GM23248 (cell line): ENCODE results near the gene BUD31. TPM values are rescaled to one million over a fixed set of nuclear protein-coding genes. Genes with fewer than 3 reads are reported as not detected.

ENCODE experiments used
- DNase-seq: peaks from one replicate; pipeline ENCODE4 v3.0.0-alpha.2; 2015
- H2AFZ ChIP-seq: fragments of 200-600 bp; sonication (generic); 2 replicates; pipeline ENCODE4 v1.6.1; 2016; ENCODE audit warnings: antibody characterized with exemption
- H3F3A ChIP-seq: fragments of 200-600 bp; sonication (generic); 2 replicates; pipeline ENCODE4 v1.6.1; 2016; ENCODE audit warnings: mild to moderate bottlenecking, antibody characterized with exemption, mixed run types; ENCODE audit not compliant: insufficient read depth
- H3K27ac ChIP-seq: fragments of 200-600 bp; sonication (generic); 2 replicates; pipeline ENCODE4 v1.5.1; 2016; ENCODE audit warnings: mild to moderate bottlenecking
- H3K27me3 ChIP-seq: fragments of 200-600 bp; sonication (generic); replicated peaks from 2 replicates; pipeline ENCODE4 v1.6.1; 2016; ENCODE audit warnings: mild to moderate bottlenecking; ENCODE audit not compliant: insufficient read depth
- H3K36me3 ChIP-seq: fragments of 200-600 bp; sonication (generic); 2 replicates; pipeline ENCODE4 v1.6.1; 2016; ENCODE audit warnings: low read depth, mild to moderate bottlenecking
- H3K4me1 ChIP-seq: fragments of 200-600 bp; sonication (generic); 2 replicates; pipeline ENCODE4 v1.6.1; 2016; ENCODE audit warnings: mild to moderate bottlenecking; ENCODE audit not compliant: insufficient read depth
- H3K4me2 ChIP-seq: fragments of 200-600 bp; sonication (generic); one replicate; pipeline ENCODE4 v1.6.1; 2016; ENCODE audit warnings: mild to moderate bottlenecking; ENCODE audit not compliant: unreplicated experiment
- H3K4me3 ChIP-seq: fragments of 200-600 bp; sonication (generic); 2 replicates; pipeline ENCODE4 v1.5.1; 2016; ENCODE audit warnings: mild to moderate bottlenecking
- H3K79me2 ChIP-seq: fragments of 200-600 bp; sonication (generic); 2 replicates; pipeline ENCODE4 v1.6.1; 2016; ENCODE audit warnings: mild to moderate bottlenecking; ENCODE audit not compliant: insufficient read depth
- H3K9ac ChIP-seq: fragments of 200-600 bp; sonication (generic); 2 replicates; pipeline ENCODE4 v1.6.1; 2016; ENCODE audit warnings: mild to moderate bottlenecking
- H3K9me2 ChIP-seq: fragments of 200-600 bp; sonication (generic); 2 replicates; pipeline ENCODE4 v1.6.1; 2016; ENCODE audit warnings: mixed run types, mild to moderate bottlenecking, moderate library complexity; ENCODE audit not compliant: insufficient read depth
- H3K9me3 ChIP-seq: fragments of 200-600 bp; sonication (generic); one replicate; pipeline ENCODE4 v1.6.1; 2017; ENCODE audit warnings: low read depth
- H4K20me1 ChIP-seq: fragments of 200-600 bp; sonication (generic); 2 replicates; pipeline ENCODE4 v1.6.0; 2016; ENCODE audit not compliant: insufficient read depth
- EZH2 ChIP-seq: fragments of 200-600 bp; sonication (generic); IDR thresholded peaks from 2 replicates; pipeline ENCODE4 v1.6.1; 2018; ENCODE audit warnings: antibody characterized with exemption, mild to moderate bottlenecking; ENCODE audit not compliant: insufficient read depth, poor library complexity, severe bottlenecking
- EZH2phosphoT487 ChIP-seq: fragments of 200-600 bp; sonication (generic); IDR thresholded peaks from 2 replicates; pipeline ENCODE4 v1.6.1; 2018; ENCODE audit warnings: antibody characterized with exemption, moderate library complexity, mild to moderate bottlenecking, low read depth; ENCODE audit not compliant: insufficient read depth
- WGBS, 2 experiments: methylation state at CpG; one replicate each; pipeline ENCODE4 v1.1.6; 2015 to 2017; ENCODE audit warnings: low lambda C conversion rate in 2 of 2, low coverage in 1 of 2; ENCODE audit errors: missing lambda C conversion rate in 2 of 2; 5-methylcytosine and 5-hydroxymethylcytosine counted together
- in situ Hi-C: fragments of 300-500 bp; cut with MboI; formaldehyde crosslinking; loops from 2 replicates; pipeline ENCODE4 v1.15.0; 2020
- polyA plus RNA-seq: library from polyadenylated mRNA; unstranded; fragments of >200 nt; fragmentation: Nextera tagmentation; extraction: Ambion mirVana; gene quantifications from 2 replicates; pipeline ENCODE4 v1.2.1, GENCODE V29; 2016
- total RNA-seq: library from RNA; depleted of rRNA; stranded (reverse); fragments of >200 nt; shearing (Covaris generic); gene quantifications from 2 replicates; pipeline ENCODE4 v1.2.3, GENCODE V29; 2014

The BUD31 gene
- total and polyA plus RNA-seq, 2 experiments from 2014 or later, result 71.8 to 318 TPM

DNA sequence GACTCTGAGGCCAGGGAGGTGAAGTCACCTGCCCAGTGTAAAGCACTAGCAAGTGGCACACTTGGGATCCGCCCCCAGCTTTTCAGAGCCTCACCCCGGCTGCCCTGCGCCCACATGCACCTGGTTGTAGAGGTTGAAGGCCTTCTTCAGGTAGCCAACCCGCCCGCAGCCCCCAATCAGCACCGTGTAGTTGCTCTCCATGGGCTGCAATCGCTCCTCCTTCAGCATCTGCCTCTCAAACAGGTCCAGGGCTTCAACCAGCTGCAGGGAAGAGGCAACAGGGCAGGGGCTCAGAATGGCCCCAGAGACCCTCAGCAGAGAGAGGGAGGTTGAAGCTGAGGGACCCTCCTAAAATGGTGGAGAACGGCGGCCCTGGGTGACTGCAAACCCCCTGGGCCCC lies 24.4 kb downstream of the BUD31 start:
- Histone ChIP-seq H3K27me3 (no peaks in the 10 kb centered on the region), H3K36me3 (peaks cover 8% of the 10 kb centered on the region; the same call in 1 of the 2 replicates), H3F3A (no peaks in the 10 kb centered on the region), H3K79me2 (peaks cover 23% of the 10 kb centered on the region), H3K4me2 (no peak overlapping the region), H3K4me3 (no peak overlapping the region), H3K9me3 (no peaks in the 10 kb centered on the region), H3K9me2 (no peaks in the 10 kb centered on the region), H2AFZ (no peak overlapping the region), H3K27ac (no peak overlapping the region), H3K4me1 (no peaks in the 10 kb centered on the region), H3K9ac (no peak overlapping the region), H4K20me1 (no peaks in the 10 kb centered on the region)
- TF ChIP-seq EZH2, result no peak
- no peak for TF ChIP-seq EZH2phosphoT487
- DNase-seq, result no peak
- in situ Hi-C loops, result no loop called here
- WGBS, 2 experiments, result 89 to 91% methylated on average over 9 of the region's 9 CpGs

DNA sequence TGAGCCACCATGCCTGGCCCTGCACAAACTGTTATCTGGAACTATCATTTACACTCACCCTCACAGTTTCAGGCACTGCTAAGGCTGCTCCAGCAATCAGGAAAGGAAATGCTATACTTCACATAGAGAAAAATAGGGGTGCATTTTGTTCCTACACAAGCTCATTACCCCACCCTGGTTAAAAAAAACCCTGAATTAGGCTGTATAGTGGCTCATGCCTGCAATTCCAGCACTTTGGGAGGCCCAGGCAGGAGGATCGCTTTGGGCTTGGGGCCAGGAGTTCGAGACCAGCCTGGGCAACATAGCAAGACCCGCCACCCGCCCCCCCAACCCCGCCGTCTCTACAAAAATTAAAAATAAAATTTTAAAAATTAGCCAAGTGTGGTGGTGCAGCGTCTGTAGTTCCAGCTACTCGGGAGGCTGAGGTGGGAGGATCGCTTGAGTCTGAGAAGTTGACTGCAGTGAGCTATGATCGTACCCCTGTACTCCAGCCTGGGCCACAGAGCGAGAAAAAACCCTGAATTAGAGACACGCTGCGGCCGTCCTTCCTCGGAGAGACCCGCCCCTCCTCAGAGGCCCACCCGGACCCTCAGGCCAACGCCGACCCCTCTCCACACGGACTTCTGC lies 29.3 kb downstream of the BUD31 start:
- peaks cover 61% of the 10 kb centered on the region for H3K79me2 ChIP-seq
- peak overlapping the region; percentile 99 for H2AFZ ChIP-seq
- TF ChIP-seq EZH2phosphoT487 (no peak), EZH2 (no peak)
- no peaks in the 10 kb centered on the region for H3F3A ChIP-seq
- no peaks in the 10 kb centered on the region for H3K9me3 ChIP-seq
- 0 out of 2 replicates have a peak, but pooled peaks cover 6% of the 10 kb centered on the region for H3K36me3 ChIP-seq
- H3K4me1 ChIP-seq, result peaks cover 6% of the 10 kb centered on the region; the same call in 1 of the 2 replicates
- H3K4me3 ChIP-seq, result peak overlapping the region; percentile 100
- peak overlapping the region; percentile 92 for H3K9ac ChIP-seq
- peak overlapping the region; percentile 54 for H3K27ac ChIP-seq
- no peaks in the 10 kb centered on the region for H3K9me2 ChIP-seq
- H3K4me2 ChIP-seq, result peak overlapping the region; percentile 88
- in situ Hi-C loops, result no loop called here
- peak; percentile 41 for DNase-seq
- H3K27me3 ChIP-seq, result no peaks in the 10 kb centered on the region
- 18 to 22% methylated on average over 17 to 20 of the region's 20 CpGs for WGBS, 2 experiments
- H4K20me1 ChIP-seq, result no peaks in the 10 kb centered on the region

DNA sequence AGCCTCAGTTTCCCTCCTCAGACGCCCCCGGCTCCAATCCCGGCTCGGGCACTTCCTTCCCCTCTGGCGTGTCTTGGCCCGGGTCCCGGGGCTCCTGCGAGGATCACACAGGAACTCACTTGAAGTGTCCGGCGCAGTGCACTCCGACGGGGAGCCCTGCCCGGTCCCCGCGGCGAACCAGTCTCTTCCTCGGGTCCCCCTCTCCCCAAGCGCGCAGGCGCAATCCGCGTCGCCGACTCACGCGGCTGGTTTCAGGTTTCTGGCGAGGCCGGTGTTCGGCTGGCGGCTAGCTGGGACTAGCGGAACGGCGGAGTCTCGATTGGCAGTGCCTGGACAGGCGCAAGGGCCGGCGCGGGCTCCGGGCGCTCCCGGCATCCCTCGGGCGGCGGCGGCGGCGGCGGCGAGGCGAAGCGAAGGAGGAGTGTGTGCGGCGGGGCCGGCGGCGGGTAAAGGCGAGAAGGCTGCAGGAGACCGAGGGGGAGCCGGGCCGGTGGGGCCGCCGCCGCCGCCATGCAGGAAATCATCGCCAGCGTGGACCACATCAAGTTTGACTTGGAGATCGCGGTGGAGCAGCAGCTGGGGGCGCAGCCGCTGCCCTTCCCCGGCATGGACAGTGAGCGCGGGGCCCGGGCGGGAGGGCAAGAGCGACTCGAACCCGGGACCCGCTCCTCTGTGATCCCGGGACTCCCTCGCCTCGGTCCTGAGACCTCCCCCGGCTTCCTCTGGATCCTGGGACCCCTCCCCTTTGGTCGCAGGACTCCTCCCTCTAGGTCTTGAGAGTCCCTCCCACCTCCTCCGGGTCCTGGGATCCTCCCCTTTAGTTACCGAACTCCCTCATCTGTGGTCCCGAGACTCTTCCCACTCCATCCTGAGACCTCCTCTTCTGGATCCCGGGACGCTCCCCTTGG lies 30.1 kb downstream of the BUD31 start, which contains the start of the genes CPSF4 and PTCD1:
Gene CPSF4, plus strand, starts transcription at position 371 of the 908 bp plus-strand sequence. Its CDS starts 140 bp downstream, at position 511.
Gene PTCD1, minus strand, starts transcription at position 226 of the 908 bp plus-strand sequence. CDS start 3,556 bp downstream, outside the sequence.
- Histone ChIP-seq H3K4me3 (peak within 1 kb of the TSS; percentile 100), H4K20me1 (no peaks in the 10 kb centered on the region), H3K9me2 (no peaks in the 10 kb centered on the region), H3K27me3 (no peaks in the 10 kb centered on the region), H3K4me2 (peak within 1 kb of the TSS; percentile 88), H3K36me3 (0 out of 2 replicates have a peak, but pooled peaks cover 6% of the 10 kb centered on the region), H3K9me3 (no peaks in the 10 kb centered on the region), H3K27ac (peak within 1 kb of the TSS; percentile 65), H2AFZ (peak within 1 kb of the TSS; percentile 99), H3F3A (no peaks in the 10 kb centered on the region), H3K9ac (peak within 1 kb of the TSS; percentile 92), H3K4me1 (peaks cover 6% of the 10 kb centered on the region; the same call in 1 of the 2 replicates), H3K79me2 (peaks cover 67% of the 10 kb centered on the region)
- peak; percentile 99 for DNase-seq
- TF ChIP-seq EZH2 (no peak), EZH2phosphoT487 (no peak)
- WGBS, 2 experiments, result 1 to 2% methylated on average over 54 to 76 of the region's 89 CpGs
- in situ Hi-C loops, result no loop called here

DNA sequence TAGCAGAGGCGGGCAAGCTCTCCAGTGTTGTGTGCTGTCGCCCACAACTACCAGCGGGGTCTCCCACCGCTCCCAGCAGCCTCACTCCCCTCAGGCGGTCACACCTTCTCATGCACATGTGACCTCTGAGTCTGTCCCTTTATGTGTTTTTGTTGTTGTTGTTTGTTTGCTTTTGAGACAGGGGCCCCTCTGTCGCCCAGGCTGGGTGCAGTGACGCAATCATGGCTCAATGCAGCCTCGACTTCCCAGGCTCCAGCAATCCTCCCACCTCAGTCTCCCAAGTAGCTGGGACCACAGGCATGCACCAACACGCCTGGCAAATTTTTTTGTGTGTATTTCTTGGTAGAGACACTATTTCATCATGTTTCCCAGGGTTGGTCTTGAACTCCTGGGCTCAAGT lies 31.4 kb downstream of the BUD31 start:
- Histone ChIP-seq H3K36me3 (0 out of 2 replicates have a peak, but pooled peaks cover 6% of the 10 kb centered on the region), H3F3A (no peaks in the 10 kb centered on the region), H3K9ac (peak overlapping the region; percentile 92), H3K4me1 (peaks cover 6% of the 10 kb centered on the region; the same call in 1 of the 2 replicates), H3K9me2 (no peaks in the 10 kb centered on the region), H3K79me2 (peaks cover 75% of the 10 kb centered on the region), H3K4me2 (peak overlapping the region; percentile 87), H3K27ac (peak overlapping the region; percentile 65), H2AFZ (no peak overlapping the region), H3K27me3 (no peaks in the 10 kb centered on the region), H3K4me3 (peak overlapping the region; percentile 100), H3K9me3 (no peaks in the 10 kb centered on the region), H4K20me1 (no peaks in the 10 kb centered on the region)
- 87 to 90% methylated on average over 9 of the region's 9 CpGs for WGBS, 2 experiments
- in situ Hi-C loops, result no loop called here
- TF ChIP-seq EZH2, result no peak
- TF ChIP-seq EZH2phosphoT487, result no peak
- DNase-seq, result peak; percentile 42
